Astrocyte (in vitro differentiated cells and primary cell): ENCODE measurements around the gene PARP4.
"Not testable (repeated sequence)": the region's sequence is repeated elsewhere in the genome, so short reads cannot be mapped to it uniquely, and the experiment has no call there.

Source experiments
- CTCF ChIP-seq: IDR thresholded peaks from 2 replicates; pipeline ENCODE4 v1.5.1; 2011; ENCODE audit warnings: low read depth, mild to moderate bottlenecking, inconsistent platforms, low read length, moderate library complexity; ENCODE audit not compliant: insufficient read depth
- EZH2 ChIP-seq: IDR thresholded peaks from 2 replicates; pipeline ENCODE4 v1.6.1; 2012; ENCODE audit warnings: mild to moderate bottlenecking, low read length, inconsistent platforms; ENCODE audit not compliant: insufficient read depth

GRCh38 chr13:24390795-24391194 is 121.8 kb downstream of the PARP4 start:
- not testable (repeated sequence) for TF ChIP-seq CTCF, EZH2
